PC-3 (cell line): Measurements from ENCODE around the gene UPK1B.

Experiments used
- CTCF ChIP-seq: fragments of 300-600 bp; sonication (generic); conservative IDR thresholded peaks from 2 replicates; pipeline ENCODE4 v1.5.1; 2017; ENCODE audit warnings: antibody characterized with exemption, low read depth, mild to moderate bottlenecking, low read length
- EZH2 ChIP-seq: fragments of 300-600 bp; sonication (generic); IDR thresholded peaks from one replicate; pipeline ENCODE4 v1.6.1; 2017; ENCODE audit warnings: antibody characterized with exemption, mild to moderate bottlenecking, low read length; ENCODE audit not compliant: unreplicated experiment

GRCh38 chr3:119147494-119147893 lies 25.9 kb upstream of the UPK1B start:
- TF ChIP-seq CTCF (no peak), EZH2 (no peak)
